Neuronal stem cell (in vitro differentiated cells): ENCODE measurements around the gene SNX4. TPM values are rescaled to one million over a fixed set of nuclear protein-coding genes. Genes with fewer than 3 reads are reported as not detected.

Experiments used
- DNase-seq: peaks from one replicate; pipeline ENCODE4 v3.0.0-alpha.2; 2013; ENCODE audit warnings: low spot score
- H2AFZ ChIP-seq: one replicate; pipeline ENCODE4 v1.6.1; 2013; ENCODE audit warnings: mild to moderate bottlenecking, low read length, inconsistent platforms
- H2AK5ac ChIP-seq: 2 replicates; pipeline ENCODE4 v1.6.1; 2013; ENCODE audit warnings: low read depth, mild to moderate bottlenecking, inconsistent platforms, low read length, moderate library complexity, mixed read lengths
- H2BK120ac ChIP-seq: 2 replicates; pipeline ENCODE4 v1.6.1; 2013; ENCODE audit warnings: low read depth, mild to moderate bottlenecking, inconsistent platforms, low read length, moderate library complexity, mixed read lengths
- H2BK12ac ChIP-seq: one replicate; pipeline ENCODE4 v1.6.1; 2013; ENCODE audit warnings: low read length, inconsistent platforms
- H2BK15ac ChIP-seq: 2 replicates; pipeline ENCODE4 v1.6.1; 2013; ENCODE audit warnings: mild to moderate bottlenecking, low read length, inconsistent platforms, mixed read lengths
- H2BK5ac ChIP-seq: one replicate; pipeline ENCODE4 v1.6.1; 2013; ENCODE audit warnings: inconsistent platforms, mild to moderate bottlenecking, low read length, moderate library complexity
- H3K14ac ChIP-seq: one replicate; pipeline ENCODE4 v1.6.1; 2013; ENCODE audit warnings: low read length, inconsistent platforms
- H3K18ac ChIP-seq: 2 replicates; pipeline ENCODE4 v1.6.1; 2013; ENCODE audit warnings: low read length, inconsistent platforms
- H3K23ac ChIP-seq: 2 replicates; pipeline ENCODE4 v1.6.1; 2013; ENCODE audit warnings: low read depth, mild to moderate bottlenecking, mixed read lengths, low read length, inconsistent platforms; ENCODE audit not compliant: poor library complexity
- H3K27ac ChIP-seq: replicated peaks from 3 replicates; pipeline ENCODE4 v1.5.1; 2013; ENCODE audit warnings: low read length, inconsistent platforms
- H3K27me3 ChIP-seq, 3 experiments: 2 replicates each; pipeline ENCODE4 v1.6.1; 2013; ENCODE audit warnings: low read length in 3 of 3, mild to moderate bottlenecking in 2 of 3, inconsistent platforms in 1 of 3, low read depth in 1 of 3, mixed read lengths in 1 of 3, moderate library complexity in 1 of 3; ENCODE audit not compliant: control insufficient read depth in 3 of 3, insufficient read depth in 3 of 3
- H3K36me3 ChIP-seq, 2 donors: replicated peaks in 1 of 2; 2 replicates each; pipeline ENCODE4 v1.6.1; 2013; ENCODE audit warnings: low read length in 2 of 2; ENCODE audit not compliant: control insufficient read depth in 2 of 2, insufficient read depth in 2 of 2
- H3K4ac ChIP-seq: 2 replicates; pipeline ENCODE4 v1.6.1; 2013; ENCODE audit warnings: inconsistent platforms, mild to moderate bottlenecking, low read length, moderate library complexity
- H3K4me1 ChIP-seq, 2 donors: 1 replicate in 1 of 2; 2 replicates in 1 of 2; pipeline ENCODE4 v1.6.1; 2013; ENCODE audit warnings: low read length in 2 of 2, low read depth in 1 of 2; ENCODE audit not compliant: control insufficient read depth in 2 of 2, insufficient read depth in 1 of 2
- H3K4me2 ChIP-seq: one replicate; pipeline ENCODE4 v1.6.1; 2013; ENCODE audit warnings: mild to moderate bottlenecking, low read length, inconsistent platforms; ENCODE audit not compliant: insufficient read depth, poor library complexity, severe bottlenecking
- H3K4me3 ChIP-seq, 2 donors: 2 replicates each; pipeline ENCODE4 v1.5.1; 2013; ENCODE audit warnings: low read length in 2 of 2, mild to moderate bottlenecking in 2 of 2, inconsistent platforms in 1 of 2, moderate library complexity in 1 of 2
- H3K79me1 ChIP-seq: one replicate; pipeline ENCODE4 v1.6.1; 2013; ENCODE audit warnings: low read depth, mild to moderate bottlenecking, inconsistent platforms, low read length, moderate library complexity
- H3K9ac ChIP-seq: one replicate; pipeline ENCODE4 v1.6.1; 2013; ENCODE audit warnings: mild to moderate bottlenecking, low read depth, low read length, inconsistent platforms; ENCODE audit not compliant: poor library complexity
- H3K9me3 ChIP-seq, 2 donors: replicated peaks in 1 of 2; 2 replicates each; pipeline versions ENCODE3 to v1.6.1; 2013; ENCODE audit warnings: low read length in 2 of 2, mild to moderate bottlenecking in 2 of 2, inconsistent platforms in 1 of 2, low read depth in 1 of 2, mixed read lengths in 1 of 2, moderate library complexity in 1 of 2; ENCODE audit not compliant: control insufficient read depth in 2 of 2, insufficient read depth in 1 of 2
- H4K8ac ChIP-seq: one replicate; pipeline ENCODE4 v1.6.1; 2013; ENCODE audit warnings: low read depth, mild to moderate bottlenecking, inconsistent platforms, low read length, moderate library complexity
- H4K91ac ChIP-seq: one replicate; pipeline ENCODE4 v1.6.1; 2013; ENCODE audit warnings: low read length, low read depth, mild to moderate bottlenecking, inconsistent platforms; ENCODE audit not compliant: poor library complexity
- WGBS, 2 donors: extraction: QIAGEN DNeasy Blood & Tissue Kit; methylation state at CpG; one replicate each; pipeline ENCODE4 v1.1.7; 2013; ENCODE audit warnings: missing lambda C conversion rate in 2 of 2, mixed read lengths in 1 of 2; ENCODE audit not compliant: insufficient read length in 2 of 2, insufficient replicate concordance in 1 of 2; ENCODE audit errors: extremely low coverage in 2 of 2; 5-methylcytosine and 5-hydroxymethylcytosine counted together
- small RNA-seq: library from polyadenylated mRNA; stranded (forward); fragments of <200 nt; extraction: miRNeasy Mini kit (QIAGEN cat#:217004); gene quantifications from one replicate; pipeline ENCODE3, GENCODE V24; 2013; ENCODE audit not compliant: insufficient read depth

The SNX4 gene

DNA sequence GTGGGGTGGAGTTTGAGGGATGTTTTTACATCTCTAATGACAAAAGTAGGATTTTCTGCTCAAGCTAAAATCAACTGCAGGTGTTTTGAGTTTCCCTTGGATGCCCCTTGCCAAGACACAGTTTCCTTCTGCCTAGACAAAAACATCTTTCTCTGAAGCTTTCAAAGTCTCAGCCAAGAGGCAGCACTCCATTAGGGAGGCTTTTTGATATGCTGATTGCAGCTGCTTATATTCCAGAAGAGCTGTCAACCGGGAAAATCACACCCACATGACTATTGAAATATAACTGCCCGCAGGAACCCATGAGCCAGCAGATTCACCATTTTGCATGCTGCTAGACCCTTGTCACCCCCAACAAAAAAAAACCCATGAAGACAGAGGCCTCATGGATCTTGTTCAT is 117.4 kb downstream of the SNX4 start:
- Histone ChIP-seq H4K8ac (no peak overlapping the region), H3K4me3 (no peak overlapping the region), H2AK5ac (no peak overlapping the region), H3K18ac (no peak overlapping the region), H4K91ac (no peak overlapping the region), H2BK15ac (no peak overlapping the region), H2AFZ (no peak overlapping the region), H3K4ac (no peak overlapping the region), H3K79me1 (no peaks in the 10 kb centered on the region), H3K9me3 (peaks cover 0 to 3% of the 10 kb centered on the region in 2 donors), H3K4me1 (peaks cover 0 to 3% of the 10 kb centered on the region in 2 donors), H3K36me3 (no peaks in the 10 kb centered on the region), H3K4me2 (no peak overlapping the region), H2BK120ac (no peak overlapping the region), H3K23ac (no peak overlapping the region), H2BK5ac (no peak overlapping the region), H3K9ac (no peak overlapping the region), H3K14ac (no peak overlapping the region), H3K27ac (no peak overlapping the region), H2BK12ac (no peak overlapping the region), H3K27me3 (no peaks in the 10 kb centered on the region)
- DNase-seq: no peak
- WGBS, 2 donors: no CpG with 5 or more reads among the region's 2 CpGs

DNA sequence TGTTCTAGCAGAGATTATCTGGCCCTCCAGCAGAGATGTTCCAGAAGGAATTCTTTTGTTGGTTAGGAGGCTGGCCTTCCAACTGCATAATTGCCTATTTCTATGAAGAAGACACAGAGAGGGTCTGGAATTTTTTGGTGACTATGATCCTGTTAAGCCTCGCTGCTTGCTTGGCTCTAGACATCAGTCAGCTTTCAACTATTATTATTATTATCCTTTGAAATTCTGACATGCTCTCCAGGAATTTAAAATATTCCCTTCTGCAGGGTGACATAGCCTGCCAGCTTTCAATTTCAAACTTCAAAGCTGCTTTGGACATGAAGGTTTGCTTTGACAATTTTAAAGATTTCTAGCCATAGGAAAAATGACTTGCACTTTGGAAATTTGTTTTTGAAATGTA is 118.6 kb downstream of the SNX4 start:
- Histone ChIP-seq H3K4me3 (no peak overlapping the region), H2AFZ (no peak overlapping the region), H4K8ac (no peak overlapping the region), H3K9ac (no peak overlapping the region), H3K23ac (no peak overlapping the region), H3K9me3 (peaks cover 0 to 3% of the 10 kb centered on the region in 2 donors), H3K36me3 (no peaks in the 10 kb centered on the region), H3K4ac (no peak overlapping the region), H3K4me1 (peaks cover 0 to 3% of the 10 kb centered on the region in 2 donors), H4K91ac (no peak overlapping the region), H2BK5ac (no peak overlapping the region), H2AK5ac (no peak overlapping the region), H3K79me1 (no peaks in the 10 kb centered on the region), H2BK12ac (no peak overlapping the region), H3K27me3 (peaks cover 0 to 3% (median 0%) of the 10 kb centered on the region in 3 experiments), H3K18ac (no peak overlapping the region), H3K14ac (no peak overlapping the region), H3K4me2 (no peak overlapping the region), H3K27ac (no peak overlapping the region), H2BK15ac (no peak overlapping the region), H2BK120ac (no peak overlapping the region)
- no CpG with 5 or more reads among the region's 1 CpG for WGBS, 2 donors
- DNase-seq: no peak

DNA sequence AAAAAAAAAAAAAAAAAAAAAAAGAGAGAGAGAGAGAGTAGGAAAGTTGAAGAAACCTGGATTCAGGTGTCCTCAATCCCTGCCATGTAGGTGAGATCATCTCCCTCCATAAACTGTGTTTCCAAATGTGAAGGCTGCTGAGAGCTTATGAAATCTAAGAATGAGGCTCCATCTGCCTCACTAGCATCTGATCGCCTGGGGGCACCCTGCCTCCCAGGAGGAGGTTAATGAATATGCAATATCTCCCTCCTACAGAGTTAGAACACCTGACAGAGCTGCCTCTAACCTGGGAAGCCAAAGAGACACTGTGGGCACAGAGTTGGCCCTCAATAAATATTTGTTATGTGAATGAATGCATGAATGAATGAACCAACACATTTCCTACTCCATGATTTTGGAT is 121.0 kb downstream of the SNX4 start:
- H3K27me3 ChIP-seq: peaks cover 0 to 4% (median 0%) of the 10 kb centered on the region in 3 experiments
- WGBS, 2 donors: no CpG with 5 or more reads among the region's 1 CpG
- no peaks in the 10 kb centered on the region for H3K36me3 ChIP-seq
- no peak overlapping the region for H3K27ac ChIP-seq
- no peak overlapping the region for H3K14ac ChIP-seq
- H2AFZ ChIP-seq: no peak overlapping the region
- H3K18ac ChIP-seq: no peak overlapping the region
- H3K4ac ChIP-seq: no peak overlapping the region
- H3K4me3 ChIP-seq: no peak overlapping the region
- DNase-seq: no peak
- no peak overlapping the region for H2BK15ac ChIP-seq
- no peak overlapping the region for H3K4me2 ChIP-seq
- no peak overlapping the region for H2BK12ac ChIP-seq
- H3K9me3 ChIP-seq: no peaks in the 10 kb centered on the region
- no peak overlapping the region for H2BK120ac ChIP-seq
- H2AK5ac ChIP-seq: no peak overlapping the region
- peaks cover 0 to 3% of the 10 kb centered on the region in 2 donors for H3K4me1 ChIP-seq
- H3K79me1 ChIP-seq: no peaks in the 10 kb centered on the region
- no peak overlapping the region for H4K8ac ChIP-seq
- H3K9ac ChIP-seq: no peak overlapping the region
- no peak overlapping the region for H4K91ac ChIP-seq
- no peak overlapping the region for H3K23ac ChIP-seq
- no peak overlapping the region for H2BK5ac ChIP-seq

Small RNA genes within 50 kb of the gene (small RNA-seq; reads per million reads assigned to genes)
- gene RF00019: not detected
